GM12878 (cell line): Measurements from ENCODE around the gene SLC2A5. TPM values are rescaled to one million over a fixed set of nuclear protein-coding genes. Genes with fewer than 3 reads are reported as not detected.

Source experiments
- ATAC-seq: fragments of 200-7000 bp; cut with Tn5 transposase; 3 replicates; pipeline ENCODE4 v1.9.1; 2020; ENCODE audit warnings: mild to moderate bottlenecking, moderate library complexity
- BruUV-seq: library from RNA; stranded (reverse); fragments of 400-500 nt; replicated peaks from 2 replicates; lab custom pipeline; 2021; lab: Mats Ljungman, UMichigan
- CTCF ChIA-PET: fragments of 300-600 bp; sonication (Branson Sonifier 250); formaldehyde crosslinking; extraction: SDS; loops from one replicate; lab custom pipeline; 2021; ENCODE audit warnings: inconsistent platforms; lab: Yijun Ruan, JAX
- POLR2A ChIA-PET: fragments of 350-600 bp; formaldehyde crosslinking; extraction: SDS; loops from one replicate; lab custom pipeline; 2021; ENCODE audit warnings: inconsistent platforms; lab: Charles Lee
- RAD21 ChIA-PET: fragments of 300-600 bp; sonication (Branson Sonifier 250); formaldehyde crosslinking; loops from one replicate; lab custom pipeline; 2023; ENCODE audit warnings: antibody characterized with exemption; ENCODE audit not compliant: unreplicated experiment; lab: Charles Lee
- SMC1A ChIA-PET: fragments of 300-600 bp; sonication (Branson Sonifier 250); formaldehyde crosslinking; loops from one replicate; lab custom pipeline; 2023; ENCODE audit not compliant: unreplicated experiment, uncharacterized antibody; lab: Charles Lee
- DNase-seq: peaks from one replicate; pipeline ENCODE4 v3.0.0-alpha.2; 2011; ENCODE audit warnings: low read depth, low spot score
- FAIRE-seq: peaks from 3 replicates; lab custom pipeline; 2011; peaks lifted over from hg19 to GRCh38; lab: Jason Lieb, UNC
- H2AFZ ChIP-seq: 2 replicates; pipeline ENCODE4 v1.6.0; 2011; ENCODE audit warnings: low read depth, low read length, control low read depth; ENCODE audit not compliant: control insufficient read depth
- H3K27ac ChIP-seq: 2 replicates; pipeline ENCODE4 v1.5.1; 2011; ENCODE audit warnings: control low read depth; ENCODE audit not compliant: control insufficient read depth, insufficient read depth
- H3K27me3 ChIP-seq, 2 experiments: replicated peaks in 1 of 2; 2 replicates each; pipeline versions ENCODE4 v1.6.0 to v1.6.1; 2011; ENCODE audit warnings: low read length in 1 of 2; ENCODE audit not compliant: control insufficient read depth in 2 of 2, insufficient read depth in 2 of 2
- H3K36me3 ChIP-seq, 2 experiments: 2 replicates each; pipeline ENCODE4 v1.5.1; 2011; ENCODE audit warnings: low read length in 1 of 2; ENCODE audit not compliant: control insufficient read depth in 2 of 2, insufficient read depth in 2 of 2
- H3K4me1 ChIP-seq: 2 replicates; pipeline ENCODE4 v1.6.1; 2011; ENCODE audit warnings: mild to moderate bottlenecking, low read length, moderate library complexity, mixed read lengths; ENCODE audit not compliant: control insufficient read depth, insufficient read depth
- H3K4me2 ChIP-seq: 2 replicates; pipeline ENCODE4 v1.6.0; 2011; ENCODE audit warnings: control low read depth; ENCODE audit not compliant: control insufficient read depth, insufficient read depth
- H3K4me3 ChIP-seq: fragments of 200-600 bp; sonication (generic); 2 replicates; pipeline ENCODE4 v1.5.1; 2016
- H3K79me2 ChIP-seq: 2 replicates; pipeline ENCODE4 v1.6.0; 2011; ENCODE audit warnings: low read length; ENCODE audit not compliant: control insufficient read depth, insufficient read depth
- H3K9ac ChIP-seq: 2 replicates; pipeline ENCODE4 v1.8.0; 2011; ENCODE audit warnings: low read length, control low read depth, mixed read lengths; ENCODE audit not compliant: control insufficient read depth, insufficient read depth
- H3K9me3 ChIP-seq: replicated peaks from 3 replicates; pipeline ENCODE4 v1.5.1; 2011; ENCODE audit warnings: mild to moderate bottlenecking, low read length; ENCODE audit not compliant: control insufficient read depth, insufficient read depth
- H4K20me1 ChIP-seq: 2 replicates; pipeline ENCODE4 v1.6.0; 2011; ENCODE audit not compliant: control insufficient read depth, insufficient read depth
- CHD1 ChIP-seq: IDR thresholded peaks from 2 replicates; pipeline ENCODE4 v1.6.1; 2012; ENCODE audit warnings: low read depth, low read length, improper control_type of control experiment
- CHD4 ChIP-seq: fragments of 200-600 bp; sonication (generic); IDR thresholded peaks from 2 replicates; pipeline ENCODE4 v1.6.1; 2016; ENCODE audit warnings: mild to moderate bottlenecking
- E2F4 ChIP-seq: IDR thresholded peaks from 2 replicates; pipeline ENCODE4 v1.6.1; 2012; ENCODE audit warnings: low read depth, low read length, improper control_type of control experiment
- JUND ChIP-seq: IDR thresholded peaks from 2 replicates; pipeline ENCODE4 v1.6.1; 2012; ENCODE audit warnings: low read depth, mild to moderate bottlenecking, low read length, improper control_type of control experiment, moderate library complexity
- MAX ChIP-seq: IDR thresholded peaks from 2 replicates; pipeline ENCODE4 v1.6.1; 2012; ENCODE audit warnings: low read depth, low read length, improper control_type of control experiment
- MLLT1 ChIP-seq: fragments of 450-650 bp; IDR thresholded peaks from 2 replicates; pipeline ENCODE4 v1.6.1; 2016; ENCODE audit warnings: mild to moderate bottlenecking
- NBN ChIP-seq: fragments of 450-650 bp; IDR thresholded peaks from 2 replicates; pipeline ENCODE4 v1.6.1; 2016
- PML ChIP-seq: IDR thresholded peaks from 2 replicates; pipeline ENCODE4 v1.6.1; 2012; ENCODE audit warnings: low read length, inconsistent platforms
- RB1 ChIP-seq: fragments of 450-650 bp; formaldehyde crosslinking; IDR thresholded peaks from 2 replicates; pipeline ENCODE4 v1.6.1; 2017; ENCODE audit warnings: mild to moderate bottlenecking, borderline replicate concordance
- REST ChIP-seq: IDR thresholded peaks from 2 replicates; pipeline ENCODE4 v1.6.1; 2012; ENCODE audit warnings: mild to moderate bottlenecking, low read depth, low read length
- SKIL ChIP-seq: fragments of 450-650 bp; IDR thresholded peaks from 2 replicates; pipeline ENCODE4 v1.6.1; 2017; ENCODE audit warnings: mild to moderate bottlenecking, low read depth, inconsistent platforms; ENCODE audit not compliant: poor library complexity, severe bottlenecking
- SP1 ChIP-seq: IDR thresholded peaks from one replicate; pipeline ENCODE4 v1.6.1; 2011; ENCODE audit warnings: low read depth, low read length
- SREBF1 ChIP-seq: IDR thresholded peaks from 2 replicates; pipeline ENCODE4 v1.6.1; 2012; ENCODE audit warnings: mild to moderate bottlenecking, low read length
- SUZ12 ChIP-seq: fragments of 200-600 bp; sonication (generic); IDR thresholded peaks from one replicate; pipeline ENCODE4 v1.6.1; 2018; ENCODE audit warnings: antibody characterized with exemption, mild to moderate bottlenecking; ENCODE audit not compliant: unreplicated experiment
- TARDBP ChIP-seq: IDR thresholded peaks from 2 replicates; pipeline ENCODE4 v1.6.1; 2016; ENCODE audit warnings: borderline replicate concordance
- TCF7 ChIP-seq: IDR thresholded peaks from 2 replicates; pipeline ENCODE4 v1.6.1; 2014; ENCODE audit warnings: antibody characterized with exemption, borderline replicate concordance
- ZSCAN29 ChIP-seq: fragments of 450-650 bp; IDR thresholded peaks from 2 replicates; pipeline ENCODE4 v1.6.1; 2017; ENCODE audit warnings: mild to moderate bottlenecking, moderate library complexity
- WGBS: methylation state at CpG from one replicate; pipeline ENCODE4 v1.1.6; 2016; ENCODE audit warnings: low lambda C conversion rate; ENCODE audit not compliant: insufficient replicate concordance, insufficient coverage; ENCODE audit errors: missing lambda C conversion rate; 5-methylcytosine and 5-hydroxymethylcytosine counted together
- in situ Hi-C: fragments of 300-500 bp; cut with MboI; formaldehyde crosslinking; loops from 9 replicates; pipeline ENCODE4 v1.14.3; 2018; ENCODE audit warnings: mixed read lengths
- intact Hi-C: fragments of 100-400 bp; cut with micrococcal nuclease; formaldehyde crosslinking; loops from one replicate; pipeline ENCODE4 v1.14.2; 2022; ENCODE audit not compliant: unreplicated experiment
- polyA plus RNA-seq, 11 experiments: library from polyadenylated mRNA; depleted of rRNA in 4 of 11; unstranded in 6 of 11; stranded (reverse) in 5 of 11; fragments of >200 nt; fragmentation: Nextera tagmentation in 4 of 11; fragmentation: Illumina TruSeq in 1 of 11; extraction: Ambion mirVana in 4 of 11; extraction: Trizol in 1 of 11; gene quantifications; 1 replicate in 1 of 11; 2 replicates in 10 of 11; pipeline versions ENCODE4 v1.2.1 to v1.2.3, GENCODE V29; 2011 to 2016; ENCODE audit warnings: inconsistent platforms in 2 of 11, missing spikeins in 2 of 11, low read depth in 1 of 11
- total RNA-seq, 4 experiments: library from RNA; depleted of rRNA in 3 of 4; stranded (reverse); fragments of >200 nt in 3 of 4; fragmentation: Illumina TruSeq in 1 of 4; extraction: Trizol in 1 of 4; gene quantifications; 2 replicates each; pipeline versions ENCODE4 v1.2.1 to v1.2.3, GENCODE V29; 2013 to 2021

The SLC2A5 gene
- total and polyA plus RNA-seq, 10 of the 15 experiments (the other 5 are each of a cell fraction or from before 2014, with no cell fraction given): 4.5 to 76.6 (median 23.9) TPM

GRCh38 chr1:9033363-9033762 is 36.1 kb downstream of the SLC2A5 start:
- Histone ChIP-seq H4K20me1 (no peaks in the 10 kb centered on the region), H3K9ac (no peak overlapping the region), H3K27ac (no peak overlapping the region)
- RAD21 ChIA-PET: interaction anchor here (0.6 to 1.1 kb wide), 2 partner anchors 23 to 26 kb away, joined by 3 to 4 read pairs; no protein-coding TSS in a partner anchor
- DNase-seq: no peak
- no peak for ATAC-seq
- TF ChIP-seq CHD4: no peak
- TF ChIP-seq JUND: no peak
- no peak for TF ChIP-seq SUZ12
- TF ChIP-seq MLLT1: no peak
- no peak for TF ChIP-seq SP1
- no peak for TF ChIP-seq NBN
- no peak for TF ChIP-seq MAX
- no peak for TF ChIP-seq SKIL
- TF ChIP-seq PML: no peak
- no peak for TF ChIP-seq SREBF1
- TF ChIP-seq RB1: no peak
- TF ChIP-seq REST: no peak
- TF ChIP-seq CHD1: no peak
- no peak for TF ChIP-seq E2F4
- TF ChIP-seq TCF7: no peak
- no peak for TF ChIP-seq TARDBP
- TF ChIP-seq ZSCAN29: no peak
- TF ChIP-seq, all 136 proteins: peak for 0
- ChIA-PET SMC1A (no interaction called here), POLR2A (no interaction called here), CTCF (no interaction called here)
- peaks cover 2 to 6% of the 10 kb centered on the region in 2 experiments; a peak in 3 of 4 replicates for H3K36me3 ChIP-seq
- in situ Hi-C loops (no loop called here), intact Hi-C loops (no loop called here)
- BruUV-seq: no TSS peak
- peaks cover 27% of the 10 kb centered on the region for H3K4me1 ChIP-seq
- no peak overlapping the region for H2AFZ ChIP-seq
- H3K4me2 ChIP-seq: no peak overlapping the region
- no peaks in the 10 kb centered on the region for H3K27me3 ChIP-seq
- H3K9me3 ChIP-seq: peaks cover 20% of the 10 kb centered on the region
- H3K4me3 ChIP-seq: no peak overlapping the region
- no peaks in the 10 kb centered on the region for H3K79me2 ChIP-seq
- WGBS: 23% methylated on average over 5 of the region's 5 CpGs
- no peak for FAIRE-seq
